IMR-90 (cell line): Measurements from ENCODE around the gene IFITM10. TPM values are rescaled to one million over a fixed set of nuclear protein-coding genes. Genes with fewer than 3 reads are reported as not detected.

Experiments
- ATAC-seq: fragments of 200-7000 bp; cut with Tn5 transposase; 2 replicates; pipeline ENCODE4 v1.9.1; 2020; ENCODE audit warnings: low read depth, mild to moderate bottlenecking, moderate library complexity
- BruUV-seq: library from RNA; stranded (reverse); fragments of 400-500 nt; replicated peaks from 2 replicates; lab custom pipeline; 2021; lab: Mats Ljungman, UMichigan
- CTCF ChIA-PET: fragments of 300-600 bp; formaldehyde crosslinking; extraction: SDS; loops from one replicate; lab custom pipeline; 2021; ENCODE audit warnings: antibody characterized with exemption; lab: Yijun Ruan, JAX
- POLR2A ChIA-PET: fragments of 300-600 bp; sonication (Branson Sonifier 250); formaldehyde crosslinking; loops from one replicate; lab custom pipeline; 2022; ENCODE audit warnings: antibody characterized with exemption; ENCODE audit not compliant: unreplicated experiment; lab: Charles Lee
- DNase-seq: peaks from one replicate; pipeline ENCODE4 v3.0.0; 2013
- H2AFZ ChIP-seq: replicated peaks from 2 replicates; pipeline ENCODE3; 2013; ENCODE audit warnings: low read length, mild to moderate bottlenecking; ENCODE audit not compliant: poor library complexity
- H2AK5ac ChIP-seq: 2 replicates; pipeline ENCODE4 v1.6.1; 2013; ENCODE audit warnings: low read depth, low read length, inconsistent platforms
- H2AK9ac ChIP-seq: replicated peaks from 2 replicates; pipeline ENCODE3; 2013; ENCODE audit warnings: mild to moderate bottlenecking, low read depth, low read length, moderate library complexity; ENCODE audit not compliant: poor library complexity
- H2BK120ac ChIP-seq: 2 replicates; pipeline ENCODE4 v1.6.1; 2013; ENCODE audit warnings: low read depth, low read length, inconsistent platforms
- H2BK15ac ChIP-seq: 3 replicates; pipeline ENCODE4 v1.6.1; 2013; ENCODE audit warnings: low read depth, low read length, inconsistent platforms
- H2BK20ac ChIP-seq: 2 replicates; pipeline ENCODE4 v1.6.1; 2013; ENCODE audit warnings: low read depth, mild to moderate bottlenecking, inconsistent platforms, low read length, moderate library complexity
- H2BK5ac ChIP-seq: 2 replicates; pipeline ENCODE4 v1.6.1; 2013; ENCODE audit warnings: mild to moderate bottlenecking, low read depth, low read length, inconsistent platforms; ENCODE audit not compliant: poor library complexity, severe bottlenecking
- H3K14ac ChIP-seq: replicated peaks from 2 replicates; pipeline ENCODE4 v1.6.1; 2013; ENCODE audit warnings: low read depth, low read length, inconsistent platforms
- H3K18ac ChIP-seq: 2 replicates; pipeline ENCODE4 v1.6.1; 2013; ENCODE audit warnings: low read depth, low read length, control low read depth
- H3K23ac ChIP-seq: 2 replicates; pipeline ENCODE4 v1.6.1; 2013; ENCODE audit warnings: low read depth, low read length, inconsistent platforms
- H3K27ac ChIP-seq: 2 replicates; pipeline ENCODE4 v1.5.1; 2013; ENCODE audit warnings: mild to moderate bottlenecking, control low read depth, low read length; ENCODE audit not compliant: insufficient read depth
- H3K27me3 ChIP-seq: 2 replicates; pipeline ENCODE4 v1.6.1; 2013; ENCODE audit warnings: low read length; ENCODE audit not compliant: control insufficient read depth, insufficient read depth
- H3K36me3 ChIP-seq: 2 replicates; pipeline ENCODE4 v1.6.1; 2013; ENCODE audit warnings: low read length, mixed read lengths; ENCODE audit not compliant: control insufficient read depth, insufficient read depth
- H3K4ac ChIP-seq: 2 replicates; pipeline ENCODE4 v1.6.1; 2013; ENCODE audit warnings: low read depth, low read length, inconsistent platforms
- H3K4me1 ChIP-seq: 2 replicates; pipeline ENCODE4 v1.6.1; 2013; ENCODE audit warnings: low read length, mixed read lengths; ENCODE audit not compliant: control insufficient read depth, insufficient read depth
- H3K4me2 ChIP-seq: 2 replicates; pipeline ENCODE4 v1.6.1; 2013; ENCODE audit warnings: low read depth, mild to moderate bottlenecking, control low read depth, low read length, moderate library complexity
- H3K4me3 ChIP-seq: 2 replicates; pipeline ENCODE4 v1.5.1; 2013; ENCODE audit warnings: low read depth, mild to moderate bottlenecking, control low read depth, low read length, moderate library complexity; ENCODE audit not compliant: insufficient read depth
- H3K56ac ChIP-seq: 2 replicates; pipeline ENCODE4 v1.6.1; 2013; ENCODE audit warnings: low read length, inconsistent platforms; ENCODE audit not compliant: insufficient read depth; ENCODE audit errors: extremely low read depth
- H3K79me1 ChIP-seq, 2 experiments: 2 replicates each; pipeline ENCODE4 v1.6.1; 2013; ENCODE audit warnings: low read length in 2 of 2, inconsistent platforms in 1 of 2, low read depth in 1 of 2
- H3K9ac ChIP-seq: 2 replicates; pipeline ENCODE4 v1.6.1; 2013; ENCODE audit warnings: low read depth, low read length, control low read depth
- H3K9me1 ChIP-seq: 2 replicates; pipeline ENCODE4 v1.6.1; 2013; ENCODE audit warnings: low read length, inconsistent platforms; ENCODE audit not compliant: insufficient read depth
- H3K9me3 ChIP-seq: 2 replicates; pipeline ENCODE4 v1.6.1; 2013; ENCODE audit warnings: low read length; ENCODE audit not compliant: control insufficient read depth, insufficient read depth
- H4K20me1 ChIP-seq: 2 replicates; pipeline ENCODE4 v1.6.1; 2013; ENCODE audit warnings: low read length, inconsistent platforms; ENCODE audit not compliant: insufficient read depth
- H4K5ac ChIP-seq: 2 replicates; pipeline ENCODE4 v1.6.1; 2013; ENCODE audit warnings: mild to moderate bottlenecking, low read depth, low read length, control low read depth
- H4K8ac ChIP-seq, 2 experiments: 2 replicates each; pipeline ENCODE4 v1.6.1; 2013; ENCODE audit warnings: low read depth in 2 of 2, low read length in 2 of 2, control low read depth in 1 of 2, inconsistent platforms in 1 of 2
- H4K91ac ChIP-seq: 2 replicates; pipeline ENCODE4 v1.6.1; 2013; ENCODE audit warnings: low read depth, low read length, inconsistent platforms; ENCODE audit not compliant: insufficient read depth
- RCOR1 ChIP-seq: IDR thresholded peaks from 2 replicates; pipeline ENCODE4 v1.6.1; 2012; ENCODE audit warnings: mild to moderate bottlenecking, low read length, improper control_type of control experiment; ENCODE audit not compliant: insufficient replicate concordance
- WGBS, 2 experiments: methylation state at CpG; one replicate each; pipeline versions ENCODE4 v1.1.5 to v1.1.7; 2013; ENCODE audit warnings: missing lambda C conversion rate in 2 of 2; ENCODE audit not compliant: insufficient read length in 1 of 2; ENCODE audit errors: extremely low coverage in 2 of 2; 5-methylcytosine and 5-hydroxymethylcytosine counted together
- dilution Hi-C: fragments of 300-500 bp; cut with HindIII; formaldehyde crosslinking; loops from one replicate; pipeline ENCODE4 v1.14.3; 2018; ENCODE audit warnings: low sequenced_read_pairs; ENCODE audit not compliant: unreplicated experiment
- in situ Hi-C: fragments of 300-500 bp; cut with MboI; formaldehyde crosslinking; loops from 3 replicates; pipeline ENCODE4 v1.14.3; 2019; ENCODE audit warnings: low sequenced_read_pairs, inconsistent platforms, mixed read lengths
- intact Hi-C: fragments of 100-400 bp; cut with micrococcal nuclease; formaldehyde crosslinking; loops from 2 replicates; pipeline ENCODE4 v1.10.0; 2022
- polyA plus RNA-seq, 3 experiments: library from polyadenylated mRNA; depleted of rRNA; stranded (reverse); fragments of >200 nt; gene quantifications; 2 replicates each; pipeline ENCODE4 v1.2.3, GENCODE V29; 2012; ENCODE audit warnings: low replicate concordance in 1 of 3
- total RNA-seq: library from RNA; depleted of rRNA; stranded (reverse); fragments of >200 nt; gene quantifications from 2 replicates; pipeline ENCODE4 v1.2.3, GENCODE V29; 2012

Gene IFITM10
- total and polyA plus RNA-seq, 2 of the 4 experiments (the other 2 are of a cell fraction), result 0.15 to 0.18 TPM

DNA sequence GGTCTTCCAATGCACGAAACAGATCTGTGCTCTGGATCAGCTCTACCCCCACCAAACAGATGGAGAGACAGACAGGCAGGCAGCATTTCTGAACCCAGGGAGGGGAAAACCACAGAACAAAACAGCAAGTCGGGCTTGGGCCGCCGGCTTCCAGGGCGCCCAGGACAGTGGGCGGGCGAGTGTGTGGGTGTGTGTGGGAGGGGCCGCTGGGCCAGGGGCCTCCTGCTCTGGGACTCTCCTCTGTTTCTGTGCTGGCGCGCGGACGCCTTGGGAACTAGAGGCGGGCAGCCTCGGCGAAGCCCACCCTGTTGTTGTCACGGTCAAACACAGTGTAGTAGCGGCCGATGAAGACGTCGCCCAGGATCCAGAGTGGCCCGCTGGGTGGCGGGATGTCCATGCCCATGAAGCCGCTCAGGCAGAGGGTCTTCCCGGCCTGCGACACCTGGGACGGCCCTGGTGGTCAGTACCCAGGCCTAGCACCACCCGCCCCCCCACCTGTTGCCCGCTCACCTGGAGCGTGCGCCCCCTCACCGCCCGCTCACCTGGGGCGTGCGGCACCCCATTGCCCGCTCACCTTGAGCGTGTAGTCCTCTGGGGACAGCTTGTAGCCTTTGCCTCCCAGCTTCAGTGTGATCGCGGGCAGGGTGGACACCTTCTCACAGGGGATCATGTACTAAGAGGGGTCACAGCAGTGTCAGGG, 3.0 kb upstream of the IFITM10 start:
- Histone ChIP-seq H3K23ac (no peak overlapping the region), H3K56ac (no peak overlapping the region), H2AK9ac (no peak overlapping the region), H3K36me3 (peaks cover 34% of the 10 kb centered on the region; the same call in 1 of the 2 replicates), H3K27me3 (peaks cover 5% of the 10 kb centered on the region; the same call in 1 of the 2 replicates), H2AK5ac (no peak overlapping the region), H2BK120ac (no peak overlapping the region), H3K14ac (no peak overlapping the region), H4K20me1 (peaks cover 20% of the 10 kb centered on the region), H3K4ac (no peak overlapping the region), H4K5ac (no peak overlapping the region), H3K27ac (no peak overlapping the region), H2BK20ac (no peak overlapping the region), H3K4me1 (peaks cover 8% of the 10 kb centered on the region; the same call in 1 of the 2 replicates), H2AFZ (no peak overlapping the region), H3K18ac (no peak overlapping the region), H3K9me1 (no peaks in the 10 kb centered on the region), H2BK5ac (no peak overlapping the region), H3K9ac (no peak overlapping the region), H3K4me3 (no peak overlapping the region), H2BK15ac (no peak overlapping the region), H4K91ac (no peak overlapping the region), H3K9me3 (no peaks in the 10 kb centered on the region), H3K4me2 (no peak overlapping the region), H3K79me1 (no peaks in the 10 kb centered on the region; a peak in 1 of 4 replicates), H4K8ac (no peak overlapping the region)
- 99% methylated on average over 24 of the region's 38 CpGs; no CpG with 5 or more reads in 1 of the 2 experiments for WGBS, 2 experiments
- ChIA-PET POLR2A (no interaction called here), CTCF (no interaction called here)
- no peak for TF ChIP-seq RCOR1
- ATAC-seq (no peak), DNase-seq (no peak)
- dilution Hi-C loops (no loop called here), intact Hi-C loops (no loop called here), in situ Hi-C loops (no loop called here)
- TSS peak; percentile 97 for BruUV-seq
